T-helper 1 cell treated with Interleukin-12 subunit alpha and Interleukin-12 subunit beta and Interleukin-4 antibody, amounts not matched to agents 30 ng/mL and 1 ng/mL, for 36 hours (primary cell): Measurements from ENCODE around the gene MAPK14. TPM values are rescaled to one million over a fixed set of nuclear protein-coding genes. Genes with fewer than 3 reads are reported as not detected.
"Not testable (repeated sequence)": the region's sequence is repeated elsewhere in the genome, so short reads cannot be mapped to it uniquely, and the experiment has no call there.

Experiments used
- intact Hi-C: fragments of 100-400 bp; cut with micrococcal nuclease; formaldehyde crosslinking; loops from one replicate; pipeline ENCODE4 v1.15.1; 2024
- total RNA-seq: library from RNA; stranded (reverse); gene quantifications from 2 replicates; pipeline ENCODE4 v1.2.3, GENCODE V29; 2022

Gene MAPK14
- 62.9 and 64.9 TPM in 2 replicates for total RNA-seq

DNA sequence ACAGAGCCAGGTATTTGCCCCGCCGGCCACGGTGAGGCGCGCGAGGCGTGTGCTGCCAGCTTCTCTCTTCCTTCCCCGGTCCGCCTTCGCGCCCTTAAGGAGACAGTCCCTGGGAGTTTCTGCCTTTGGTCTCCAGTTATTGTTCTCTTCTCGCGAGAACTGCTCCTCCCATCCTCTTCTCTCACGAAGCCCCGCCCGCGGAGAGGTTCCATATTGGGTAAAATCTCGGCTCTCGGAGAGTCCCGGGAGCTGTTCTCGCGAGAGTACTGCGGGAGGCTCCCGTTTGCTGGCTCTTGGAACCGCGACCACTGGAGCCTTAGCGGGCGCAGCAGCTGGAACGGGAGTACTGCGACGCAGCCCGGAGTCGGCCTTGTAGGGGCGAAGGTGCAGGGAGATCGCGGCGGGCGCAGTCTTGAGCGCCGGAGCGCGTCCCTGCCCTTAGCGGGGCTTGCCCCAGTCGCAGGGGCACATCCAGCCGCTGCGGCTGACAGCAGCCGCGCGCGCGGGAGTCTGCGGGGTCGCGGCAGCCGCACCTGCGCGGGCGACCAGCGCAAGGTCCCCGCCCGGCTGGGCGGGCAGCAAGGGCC, at the start of gene MAPK14:
TSS of gene MAPK14 (plus strand) at position 308 of the 587 bp plus-strand sequence. CDS start 350 bp downstream, outside the sequence.
- intact Hi-C loops: loop anchor here (1.0 to 5.0 kb wide), 12 partner anchors 68 to 885 kb away; partner anchors contain the start of genes KCTD20, PXT1, SRSF3 and STK38

DNA sequence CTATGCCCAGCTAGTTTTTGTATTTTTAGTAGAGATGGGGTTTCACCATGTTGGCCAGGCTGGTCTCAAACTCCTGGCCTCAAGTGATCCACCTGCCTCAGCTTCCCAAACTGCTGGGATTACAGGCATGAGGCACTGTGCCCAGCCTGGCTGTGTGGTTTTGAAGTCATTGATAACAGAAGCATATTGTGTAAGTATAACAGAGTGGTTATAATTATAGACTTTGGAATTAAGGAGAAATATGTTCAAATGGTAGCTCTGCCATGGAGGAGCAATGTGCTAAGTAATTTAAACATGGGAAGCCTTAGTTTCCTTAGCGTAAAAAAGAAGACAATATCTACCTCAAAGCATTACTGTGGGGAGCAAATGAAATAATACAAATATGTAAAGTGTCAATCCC, 47.5 kb upstream of the MAPK14 start:
- intact Hi-C loops: not testable (repeated sequence)

GRCh38 chr6:35980991-35981645, 46.5 kb upstream of the MAPK14 start:
- intact Hi-C loops: no loop called here

DNA sequence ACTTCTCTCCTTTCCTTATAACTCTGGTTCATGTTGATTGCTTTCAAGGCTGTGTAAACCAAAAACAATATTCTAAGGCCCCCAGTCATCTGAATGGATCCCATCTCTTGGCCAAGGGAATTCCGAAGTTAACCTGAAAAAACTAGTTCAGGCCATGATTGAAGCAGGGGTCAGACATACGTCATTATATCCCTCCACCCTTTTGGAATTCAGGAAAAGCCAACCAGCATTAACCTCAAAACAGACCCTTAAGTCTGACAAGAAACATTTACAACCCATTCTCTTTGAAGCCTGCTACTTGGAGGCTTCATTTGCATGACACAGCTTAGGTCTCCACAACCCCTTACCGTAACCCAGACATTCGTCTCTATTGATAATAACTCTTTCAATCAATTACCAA, 42.9 kb upstream of the MAPK14 start:
- intact Hi-C loops: no loop called here

- intact Hi-C loops: not testable (repeated sequence)
Observed at GRCh38 chr6:35988047-35988446, 39.6 kb upstream of the MAPK14 start.

DNA sequence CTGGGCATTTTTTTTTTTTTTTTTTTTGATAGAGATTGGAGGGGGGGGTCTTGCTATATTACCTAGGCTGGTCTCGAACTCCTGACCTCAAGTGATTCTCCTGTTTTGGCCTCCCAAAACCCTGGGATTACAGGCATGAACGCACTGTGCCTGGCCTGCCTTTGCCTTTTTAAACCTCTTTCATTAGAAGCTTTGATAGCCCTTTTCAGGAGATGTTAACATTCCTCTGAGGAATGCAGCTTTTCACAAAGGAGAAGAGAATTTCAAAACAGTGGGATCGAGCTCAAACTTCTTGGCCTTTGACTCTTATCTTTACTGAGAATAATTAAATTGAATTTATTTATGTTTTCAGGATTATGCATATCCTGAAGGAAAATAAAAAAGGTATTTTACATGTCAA, 34.5 kb upstream of the MAPK14 start:
- intact Hi-C loops: no loop called here

GRCh38 chr6:36000451-36000850, 27.2 kb upstream of the MAPK14 start:
- intact Hi-C loops: no loop called here

- intact Hi-C loops: no loop called here
Observed at GRCh38 chr6:36015666-36016065, 11.9 kb upstream of the MAPK14 start.

DNA sequence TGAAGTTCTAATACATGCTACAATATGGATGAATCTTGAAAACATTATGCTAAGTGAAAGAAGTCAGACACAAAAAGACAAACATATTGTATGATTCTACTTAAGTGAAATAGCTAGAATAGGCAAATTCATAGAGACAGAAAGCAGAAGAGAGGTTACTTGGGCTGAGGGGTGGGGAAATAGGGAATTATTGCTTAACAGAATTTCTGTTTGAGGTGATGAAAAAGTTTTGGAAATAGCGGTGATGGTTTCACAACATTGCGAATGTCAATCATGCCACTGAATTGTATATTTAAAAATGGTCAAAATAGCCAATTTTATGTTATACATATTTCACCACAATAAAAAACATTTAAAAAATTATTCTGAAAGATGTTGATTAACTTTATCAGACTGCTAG, 9.3 kb upstream of the MAPK14 start:
- intact Hi-C loops: no loop called here

- intact Hi-C loops: no loop called here
Observed at GRCh38 chr6:36019167-36019566, 8.4 kb upstream of the MAPK14 start.

- intact Hi-C loops: no loop called here
Observed at GRCh38 chr6:36020154-36020553, 7.5 kb upstream of the MAPK14 start.

DNA sequence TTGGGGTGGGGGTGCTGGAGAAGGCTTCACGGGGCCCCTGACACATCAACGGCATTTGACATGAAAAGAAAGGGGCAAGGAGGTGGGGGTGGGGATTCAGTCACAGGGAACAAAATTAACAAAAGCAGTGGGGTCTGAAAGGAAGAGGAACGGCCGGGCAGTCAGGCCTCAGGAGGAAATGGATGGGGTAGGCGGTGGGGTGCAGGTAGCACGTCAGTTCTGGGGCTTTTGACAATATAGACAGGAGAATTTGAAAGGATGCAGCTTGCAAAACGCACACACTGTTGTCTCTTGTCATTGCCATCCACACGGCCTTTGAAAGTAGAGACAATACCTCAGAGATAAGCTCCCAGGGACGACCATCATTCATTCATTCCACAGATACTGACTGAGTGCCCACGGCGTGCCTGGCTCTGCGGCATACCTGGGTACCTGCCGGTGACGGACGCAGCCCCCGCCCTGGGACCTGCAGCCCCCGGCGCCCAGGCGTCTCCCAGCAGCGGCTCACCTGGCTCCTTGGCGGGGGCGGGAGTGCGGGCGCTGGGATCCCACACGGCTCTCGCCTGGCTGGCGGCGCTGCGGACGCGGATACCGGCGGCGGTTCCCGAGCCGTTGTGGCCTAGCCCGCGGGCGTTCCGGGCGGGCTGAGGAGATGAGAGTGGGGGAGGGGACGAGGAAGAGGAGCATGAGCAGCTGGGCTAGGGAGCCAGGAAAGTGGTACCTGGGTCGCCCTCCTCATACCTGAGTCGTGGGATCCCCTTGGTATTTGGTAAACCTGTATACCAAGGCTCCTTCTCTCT, 3.4 kb upstream of the MAPK14 start, which contains the start of gene SLC26A8:
TSS of gene SLC26A8 (minus strand) at position 646 of the 800 bp plus-strand sequence. CDS start 4,934 bp downstream, outside the sequence.
- intact Hi-C loops: no loop called here

DNA sequence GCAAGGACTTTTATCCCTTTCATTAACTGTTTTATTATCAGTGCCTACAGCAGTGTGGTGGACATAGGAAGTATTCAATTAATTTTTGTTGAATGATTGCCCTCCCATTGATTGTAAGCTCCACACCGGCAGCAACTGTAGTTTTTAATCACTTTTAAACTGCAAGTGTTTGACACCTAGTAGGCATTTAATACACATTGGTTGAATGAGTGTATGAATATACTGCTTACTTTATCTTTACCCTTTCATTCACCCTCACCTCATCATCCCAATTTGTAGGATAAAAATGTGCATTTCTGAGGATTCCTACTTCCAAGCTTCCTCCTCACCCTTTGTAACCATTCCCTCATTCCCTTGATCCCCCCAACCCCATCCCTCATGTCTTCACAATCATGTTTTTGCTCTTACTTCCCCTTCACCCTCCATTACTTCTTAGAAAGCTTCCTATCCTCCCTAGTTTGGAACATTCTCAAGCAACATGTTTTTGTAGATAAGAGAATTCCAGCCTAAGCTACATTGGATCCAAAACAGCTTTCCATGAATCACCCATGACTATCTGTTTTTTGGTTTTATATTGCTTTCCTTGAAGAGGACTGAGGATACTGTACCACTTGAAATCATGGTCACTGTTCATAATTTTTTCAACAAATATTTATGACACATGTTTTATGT, 2.2 kb upstream of the MAPK14 start:
- intact Hi-C loops: loop anchor here (5.0 kb wide), 1 partner anchor 417 kb away; the partner anchor contains the start of genes KCTD20 and PXT1

DNA sequence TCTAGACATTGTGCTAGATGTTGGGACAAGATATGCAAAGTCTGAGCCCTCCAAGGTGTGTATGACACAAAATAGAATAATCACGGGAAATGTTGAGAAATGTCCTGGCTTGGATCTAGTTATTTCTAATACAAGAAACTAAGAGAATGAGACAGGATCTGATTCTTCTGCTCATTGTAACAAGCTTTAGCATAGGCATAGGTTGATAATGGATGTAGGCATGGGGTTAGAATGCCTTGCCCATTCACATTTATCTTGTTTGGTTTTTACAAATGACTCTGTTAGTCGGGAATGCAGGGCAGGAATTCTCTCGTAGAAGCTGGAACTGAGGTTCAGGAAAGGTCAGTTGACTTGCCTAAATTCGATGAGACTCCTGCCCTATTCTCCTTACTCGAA, 1.7 kb upstream of the MAPK14 start:
- intact Hi-C loops: loop anchor here (5.0 kb wide), 1 partner anchor 416 kb away; the partner anchor contains the start of genes KCTD20 and PXT1

GRCh38 chr6:36028088-36028876, 674 bp downstream of the MAPK14 start:
- intact Hi-C loops: loop anchor here (2.0 to 5.0 kb wide), 2 partner anchors 414 to 519 kb away; partner anchors contain the start of genes KCTD20, PXT1 and STK38

DNA sequence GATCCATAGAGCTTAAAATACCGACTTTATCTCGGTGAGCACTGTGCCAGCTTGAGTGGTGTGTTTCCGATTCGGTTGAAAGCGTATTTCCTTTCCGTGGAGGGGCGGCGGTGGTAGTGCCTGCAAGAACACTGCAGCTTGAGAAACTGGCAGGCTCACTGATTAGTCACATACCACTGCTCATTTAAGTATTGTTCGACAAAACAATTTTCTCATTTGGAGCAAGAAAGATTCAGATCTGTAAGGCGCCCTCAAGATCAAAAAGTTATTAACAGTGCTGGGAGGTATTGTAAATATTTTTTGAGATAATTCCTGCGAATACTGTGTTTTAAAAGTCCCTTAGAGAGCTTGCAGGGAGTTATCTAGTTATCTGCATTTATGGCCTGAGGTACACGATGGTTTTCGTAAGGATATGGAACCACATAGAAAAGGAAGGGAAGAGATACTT, 1.3 kb downstream of the MAPK14 start:
- intact Hi-C loops: loop anchor here (1.0 to 5.0 kb wide), 3 partner anchors 394 to 518 kb away; partner anchors contain the start of genes KCTD20, PXT1 and STK38

DNA sequence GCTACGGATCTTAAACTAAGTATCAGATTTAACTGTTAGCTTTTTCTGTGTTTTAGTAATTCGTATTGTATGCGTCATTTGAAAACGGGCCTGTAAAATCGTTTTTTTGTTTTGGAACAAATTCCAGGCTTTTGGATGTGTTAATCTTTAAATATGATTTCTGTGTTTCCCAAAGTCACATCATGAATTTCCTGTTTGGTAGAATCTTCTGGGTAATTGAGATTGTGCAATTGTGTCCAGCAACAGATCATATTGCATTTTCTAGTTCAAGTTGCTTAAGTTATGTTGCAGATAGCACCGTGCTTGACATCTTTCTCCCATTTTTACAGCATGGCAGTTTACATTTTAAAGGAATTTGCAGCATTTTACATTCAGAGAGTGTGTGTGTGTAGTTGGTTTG, 1.9 kb downstream of the MAPK14 start:
- intact Hi-C loops: loop anchor here (1.0 to 5.0 kb wide), 3 partner anchors 394 to 517 kb away; partner anchors contain the start of genes KCTD20, PXT1 and STK38

DNA sequence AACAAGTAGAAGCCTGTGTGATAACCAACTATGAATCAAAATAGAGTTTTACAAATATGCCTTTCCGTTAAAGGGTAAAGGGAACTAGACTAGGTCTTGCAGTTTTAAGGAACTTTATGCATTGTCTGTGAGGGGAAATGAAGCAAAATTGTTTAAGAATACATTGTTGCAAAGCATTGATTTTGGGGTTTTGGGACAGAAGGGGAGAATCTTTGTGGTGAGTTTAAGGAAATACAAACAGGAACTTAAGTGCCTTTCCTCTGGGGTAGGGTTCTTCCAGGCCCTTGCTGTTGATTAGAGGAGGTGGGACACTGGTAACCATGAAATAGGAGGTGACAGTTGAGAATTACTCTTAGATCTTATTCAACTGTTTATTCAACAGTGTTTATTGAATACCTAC, 4.7 kb downstream of the MAPK14 start:
- intact Hi-C loops: no loop called here

DNA sequence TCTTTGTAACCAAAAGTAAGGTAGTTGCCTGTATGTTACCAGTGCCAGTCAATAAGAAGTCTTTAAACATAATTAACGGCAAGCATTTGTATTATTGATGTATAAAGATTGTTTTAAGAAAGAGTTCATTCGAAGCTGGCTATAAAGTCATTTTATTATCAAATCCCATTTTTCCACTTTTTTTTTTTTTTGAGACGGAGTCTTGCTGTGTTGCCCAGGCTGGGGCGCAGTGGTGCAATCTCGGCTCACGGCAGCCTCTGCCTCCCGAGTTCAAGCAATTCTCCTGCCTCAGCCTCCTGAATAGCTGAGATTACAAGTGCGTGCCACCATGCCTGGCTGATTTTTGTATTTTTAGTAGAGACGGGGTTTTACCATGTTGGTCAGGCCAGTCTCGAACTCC, 5.5 kb downstream of the MAPK14 start:
- intact Hi-C loops: not testable (repeated sequence)

DNA sequence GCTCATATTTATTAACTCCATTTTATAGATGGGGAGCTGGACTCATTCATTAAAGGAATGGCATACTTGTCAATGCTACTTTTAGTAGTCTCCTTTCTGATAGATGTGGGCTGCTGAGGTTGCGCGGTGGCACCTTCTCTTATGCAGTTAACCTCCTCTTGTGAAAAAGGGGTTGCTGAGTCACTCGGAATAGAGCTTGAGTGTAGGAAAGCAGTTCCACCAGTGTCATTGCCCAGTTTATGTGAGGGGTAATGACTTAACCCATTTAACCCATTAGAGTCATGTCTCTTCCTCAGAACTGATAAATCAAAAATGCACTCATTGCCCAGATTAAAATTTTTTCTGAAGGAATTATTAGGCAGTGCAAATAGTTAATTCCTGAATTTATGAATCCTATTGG, 6.3 kb downstream of the MAPK14 start:
- intact Hi-C loops: no loop called here
